Measurements from ENCODE around the gene EIPR1. TPM values are rescaled to one million over a fixed set of nuclear protein-coding genes. Genes with fewer than 3 reads are reported as not detected.

EIPR1 gene
- total and polyA plus RNA-seq, 9 donors = 6.6 to 16.6 (median 8.9) TPM

DNA sequence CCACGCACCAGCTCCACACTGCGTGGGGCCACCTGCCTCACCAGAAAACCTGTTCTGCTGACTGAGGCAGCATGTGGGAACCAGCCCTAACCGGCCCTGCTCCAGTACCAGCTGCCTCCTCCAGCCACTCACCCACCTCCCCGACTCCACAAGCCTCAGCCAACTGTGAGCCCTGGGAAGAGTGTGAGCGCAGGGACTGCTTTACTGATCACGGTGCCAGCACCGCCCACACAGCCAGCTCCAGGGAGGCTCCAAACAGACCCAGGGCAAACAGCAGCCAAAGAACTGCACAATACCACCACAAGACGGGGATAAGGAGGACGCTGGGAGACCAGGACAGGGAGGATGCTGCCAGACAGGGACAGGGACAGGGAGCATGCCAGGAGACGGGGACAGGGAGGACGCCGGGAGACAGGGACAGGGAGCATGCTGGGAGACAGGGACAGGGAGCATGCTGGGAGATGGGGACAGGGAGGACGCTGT lies 28.4 kb downstream of the EIPR1 start:
- Histone ChIP-seq H3K4me3 (no peak overlapping the region), H3K27me3 (no peaks in the 10 kb centered on the region), H3K27ac (no peak overlapping the region), H3K4me1 (ENCODE audit: insufficient read depth) (no peaks in the 10 kb centered on the region), H3K9me3 (no peaks in the 10 kb centered on the region), H3K36me3 (no peaks in the 10 kb centered on the region)
- no peak for TF ChIP-seq POLR2A (IDR thresholded peaks at IDR 0.05)
- TF ChIP-seq EP300 (IDR thresholded peaks at IDR 0.05) = no peak
- TF ChIP-seq, protein P1, sequence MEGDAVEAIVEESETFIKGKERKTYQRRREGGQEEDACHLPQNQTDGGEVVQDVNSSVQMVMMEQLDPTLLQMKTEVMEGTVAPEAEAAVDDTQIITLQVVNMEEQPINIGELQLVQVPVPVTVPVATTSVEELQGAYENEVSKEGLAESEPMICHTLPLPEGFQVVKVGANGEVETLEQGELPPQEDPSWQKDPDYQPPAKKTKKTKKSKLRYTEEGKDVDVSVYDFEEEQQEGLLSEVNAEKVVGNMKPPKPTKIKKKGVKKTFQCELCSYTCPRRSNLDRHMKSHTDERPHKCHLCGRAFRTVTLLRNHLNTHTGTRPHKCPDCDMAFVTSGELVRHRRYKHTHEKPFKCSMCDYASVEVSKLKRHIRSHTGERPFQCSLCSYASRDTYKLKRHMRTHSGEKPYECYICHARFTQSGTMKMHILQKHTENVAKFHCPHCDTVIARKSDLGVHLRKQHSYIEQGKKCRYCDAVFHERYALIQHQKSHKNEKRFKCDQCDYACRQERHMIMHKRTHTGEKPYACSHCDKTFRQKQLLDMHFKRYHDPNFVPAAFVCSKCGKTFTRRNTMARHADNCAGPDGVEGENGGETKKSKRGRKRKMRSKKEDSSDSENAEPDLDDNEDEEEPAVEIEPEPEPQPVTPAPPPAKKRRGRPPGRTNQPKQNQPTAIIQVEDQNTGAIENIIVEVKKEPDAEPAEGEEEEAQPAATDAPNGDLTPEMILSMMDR (IDR thresholded peaks at IDR 0.05) = no peak
- 63 to 69% (median 66%) methylated on average over 13 of the region's 13 CpGs for WGBS, 3 donors
- no peak for DNase-seq
- intact Hi-C loops (cut with DNase I) = no loop called here

DNA sequence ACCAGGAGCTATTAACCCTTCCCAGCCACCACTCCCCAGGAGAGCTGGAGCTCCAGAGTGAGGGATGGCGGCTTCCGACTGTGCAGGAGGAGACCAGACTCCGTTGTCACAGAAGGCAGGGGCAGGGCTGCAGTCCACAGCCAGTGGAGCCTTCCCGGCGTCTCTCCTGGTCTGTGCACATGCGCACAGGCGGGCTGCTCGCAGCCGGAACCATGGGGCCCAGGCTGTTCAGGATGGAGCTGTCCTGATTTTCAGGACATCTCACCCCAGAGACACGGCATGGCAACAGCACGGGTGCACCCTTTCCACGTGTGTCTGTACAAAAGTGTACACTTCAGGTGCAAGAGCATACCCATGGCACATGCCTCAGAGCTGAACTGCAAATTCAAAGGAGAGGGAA lies 28.9 kb downstream of the EIPR1 start:
- H3K27me3 ChIP-seq = no peaks in the 10 kb centered on the region
- intact Hi-C loops (cut with DNase I) = no loop called here
- no peak overlapping the region for H3K4me3 ChIP-seq
- H3K36me3 ChIP-seq = no peaks in the 10 kb centered on the region
- no peaks in the 10 kb centered on the region for H3K4me1 ChIP-seq (ENCODE audit: insufficient read depth)
- TF ChIP-seq, protein P1 (IDR thresholded peaks at IDR 0.05) = no peak
- TF ChIP-seq POLR2A (IDR thresholded peaks at IDR 0.05) (no peak), EP300 (IDR thresholded peaks at IDR 0.05) (no peak)
- WGBS, 3 donors = 86 to 94% (median 90%) methylated on average over 12 of the region's 12 CpGs
- DNase-seq = no peak
- no peaks in the 10 kb centered on the region for H3K9me3 ChIP-seq
- no peak overlapping the region for H3K27ac ChIP-seq

DNA sequence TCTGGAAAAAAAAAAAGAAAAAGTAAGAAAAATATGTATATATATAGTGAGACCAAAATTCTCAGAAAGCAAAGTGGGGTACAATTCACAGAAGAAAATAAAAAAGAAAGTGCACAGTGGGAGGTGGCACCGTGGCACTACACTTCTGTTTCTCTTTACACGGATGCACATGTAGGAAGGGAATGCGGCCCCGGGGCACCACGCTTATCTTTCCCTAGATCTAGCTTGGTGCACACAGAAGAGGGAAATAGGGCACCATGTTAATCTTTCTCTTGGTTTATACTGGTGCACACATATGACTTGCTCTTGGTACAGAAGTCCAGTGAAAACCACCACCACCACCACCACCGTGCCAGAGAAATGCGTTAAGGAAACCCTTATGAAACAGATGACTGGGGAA lies 32.0 kb downstream of the EIPR1 start:
- WGBS, 3 donors = 95 to 96% (median 96%) methylated on average over 7 of the region's 7 CpGs
- Histone ChIP-seq H3K27me3 (no peaks in the 10 kb centered on the region), H3K4me1 (ENCODE audit: insufficient read depth) (no peaks in the 10 kb centered on the region), H3K4me3 (no peak overlapping the region), H3K27ac (no peak overlapping the region), H3K36me3 (no peaks in the 10 kb centered on the region), H3K9me3 (no peaks in the 10 kb centered on the region)
- TF ChIP-seq, protein P1 (IDR thresholded peaks at IDR 0.05) = no peak
- TF ChIP-seq POLR2A (IDR thresholded peaks at IDR 0.05) (no peak), EP300 (IDR thresholded peaks at IDR 0.05) (no peak)
- DNase-seq = no peak
- intact Hi-C loops (cut with DNase I) = no loop called here

DNA sequence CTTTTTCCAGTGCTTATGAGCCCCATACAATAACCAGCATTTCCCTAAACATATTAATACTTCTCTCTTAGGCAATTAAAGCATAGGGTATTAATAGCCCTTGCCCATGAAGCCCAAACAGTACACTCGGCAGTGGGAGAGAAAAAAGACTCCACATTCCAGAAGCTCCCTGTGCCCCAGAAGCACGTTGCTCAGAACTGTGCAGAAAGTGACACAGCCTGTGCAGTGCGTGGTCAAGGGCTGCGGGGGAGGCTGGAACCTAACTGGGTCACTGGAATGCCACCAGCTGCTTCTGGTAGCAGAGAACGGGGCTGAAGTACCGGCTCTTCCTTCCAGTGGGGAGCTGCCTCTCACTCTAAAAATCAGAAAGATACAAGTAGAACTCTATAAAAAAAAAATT lies 32.7 kb downstream of the EIPR1 start:
- H3K27me3 ChIP-seq = no peaks in the 10 kb centered on the region

More for the DNA sequence above, 32.7 kb downstream of the EIPR1 start:
- no peak overlapping the region for H3K27ac ChIP-seq
- H3K4me1 ChIP-seq (ENCODE audit: insufficient read depth) = no peaks in the 10 kb centered on the region
- DNase-seq = no peak
- H3K9me3 ChIP-seq = no peaks in the 10 kb centered on the region
- no peak overlapping the region for H3K4me3 ChIP-seq
- whole genome bisulfite sequencing, 3 donors = 62 to 86% (median 79%) methylated on average over 6 of the region's 6 CpGs
- TF ChIP-seq EP300 (IDR thresholded peaks at IDR 0.05) (no peak), POLR2A (IDR thresholded peaks at IDR 0.05) (no peak)
- TF ChIP-seq, protein P1 (IDR thresholded peaks at IDR 0.05) = no peak
- no peaks in the 10 kb centered on the region for H3K36me3 ChIP-seq
- intact Hi-C loops (cut with DNase I) = no loop called here

Measured in ovary (tissue), 9 donors.